HG03520 (cell line): ENCODE results near the gene PSME3IP1.

Experiments used
- ATAC-seq: cut with Tn5 transposase; IDR thresholded peaks from one replicate; pipeline ENCODE4 v1.9.1; 2021; ENCODE audit warnings: mild to moderate bottlenecking, moderate library complexity; ENCODE audit not compliant: unreplicated experiment

The PSME3IP1 gene

DNA sequence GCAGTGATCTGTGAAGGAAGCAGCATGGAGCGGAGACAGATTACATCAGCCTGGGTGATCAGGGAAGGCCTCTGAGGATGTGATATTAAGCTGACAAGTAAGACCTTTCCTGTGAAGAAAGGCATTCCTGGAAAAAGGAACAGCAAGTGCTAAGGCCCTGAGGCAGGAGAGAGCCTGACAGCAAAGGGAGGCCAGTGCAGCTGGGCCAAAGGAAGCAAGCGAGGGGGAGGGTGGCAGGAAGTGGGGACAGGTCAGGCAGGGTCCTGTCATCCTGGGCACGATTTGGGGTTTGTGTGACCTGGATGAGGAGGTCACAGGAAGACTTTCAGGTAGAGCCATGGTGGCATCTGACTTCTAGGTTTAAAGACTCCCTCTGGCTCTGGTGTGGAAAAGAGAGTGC is 81.1 kb downstream of the PSME3IP1 start:
- no peak for ATAC-seq

DNA sequence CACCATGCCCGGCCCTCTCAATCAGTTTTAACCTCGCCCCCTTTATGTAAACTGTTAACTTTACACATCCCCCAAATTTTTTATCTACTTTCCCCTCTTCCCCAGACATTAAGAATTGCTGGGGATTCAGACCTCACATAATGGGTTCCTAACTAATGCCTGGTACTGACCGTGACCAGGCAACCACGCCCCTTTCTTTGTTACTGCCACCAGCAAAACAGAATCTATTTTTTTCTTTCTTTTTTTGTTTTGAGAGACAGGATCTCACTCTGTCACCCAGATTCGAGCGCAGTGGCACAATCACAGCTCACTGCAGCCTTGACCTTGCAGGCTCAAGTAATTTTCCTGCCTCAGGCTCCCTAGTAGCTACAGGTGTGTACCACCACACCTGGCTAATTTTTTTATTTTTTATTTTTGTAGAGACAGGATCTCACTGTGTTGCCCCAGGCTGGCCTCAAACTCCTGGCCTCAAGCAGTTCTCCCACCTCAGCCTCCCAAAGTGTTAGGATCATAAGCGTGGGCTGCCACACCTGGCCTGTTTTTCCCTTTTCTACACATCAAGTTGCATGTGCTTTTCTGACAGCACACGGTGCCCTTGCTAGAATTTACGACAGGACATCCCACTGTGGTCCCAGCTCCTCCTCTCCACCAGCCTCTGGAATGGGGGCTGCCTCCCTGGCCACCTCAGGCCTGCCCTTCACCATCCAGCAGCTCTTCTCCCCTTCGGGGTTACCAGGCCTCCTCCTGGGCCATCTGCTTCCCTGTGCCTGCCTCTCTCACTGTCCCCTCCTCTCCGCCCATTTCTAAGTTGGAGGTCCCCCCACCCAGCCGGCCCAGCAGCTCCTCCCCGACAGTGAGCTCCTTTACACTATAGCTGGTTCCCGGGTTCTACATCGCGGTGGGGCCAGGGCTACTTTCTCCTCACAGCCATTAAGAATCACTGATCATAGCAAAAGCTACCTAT is 82.7 kb downstream of the PSME3IP1 start:
- no peak for ATAC-seq
